ENCODE results near the gene TMC8. TPM values are rescaled to one million over a fixed set of nuclear protein-coding genes. Genes with fewer than 3 reads are reported as not detected.
A peak's percentile ranks its signal among the peaks of the same experiment; 100 is the strongest.

Gene TMC8
- total and polyA plus RNA-seq, 2 experiments from 2014 or later = 1.2 to 1.3 TPM

DNA sequence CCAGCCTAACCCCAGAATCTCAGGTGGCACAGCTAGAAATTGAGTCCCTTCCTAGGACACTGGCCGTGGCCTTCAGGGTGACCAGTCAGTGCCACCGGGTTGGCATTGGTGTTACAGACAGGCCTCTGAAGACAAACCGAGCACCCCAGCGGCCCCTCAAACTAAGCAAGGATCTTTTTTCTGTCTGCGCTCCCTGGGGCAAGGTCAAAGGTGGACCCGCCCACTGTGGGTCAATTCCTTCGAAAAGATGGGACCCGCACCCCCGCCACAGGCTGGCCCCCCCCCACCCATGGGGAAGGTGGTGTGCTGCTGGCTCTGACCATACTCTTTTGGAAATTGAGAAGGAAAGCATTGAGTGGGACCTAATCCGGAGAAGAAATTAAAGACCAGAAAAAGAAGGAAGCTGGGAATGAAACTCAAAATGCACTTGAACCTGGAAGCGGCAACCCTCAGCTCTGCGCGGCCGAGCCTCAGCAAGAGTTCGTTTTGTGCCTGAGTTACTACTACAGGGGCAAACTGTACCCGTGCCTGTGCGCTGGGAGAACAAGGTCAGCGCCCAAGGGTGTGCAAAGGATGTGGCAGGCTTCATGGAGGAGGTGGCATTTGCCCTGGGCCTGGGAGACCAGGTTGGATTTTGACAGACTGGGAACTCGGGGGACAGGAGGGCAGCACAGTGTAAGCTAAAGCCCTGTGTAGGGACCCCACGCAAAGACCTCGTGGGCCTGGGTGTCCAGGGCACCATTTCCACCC, 22.4 kb upstream of the TMC8 start:
- peaks cover 12% of the 10 kb centered on the region; the same call in 1 of the 2 replicates for H3K36me3 ChIP-seq (ENCODE audit: insufficient read depth)
- H4K20me1 ChIP-seq (replicated peaks; ENCODE audit: insufficient read depth) = no peaks in the 10 kb centered on the region; the same call in 1 of the 2 replicates
- H3K4me2 ChIP-seq = no peak overlapping the region
- ATAC-seq (no peak), DNase-seq (ENCODE audit: low spot score) (no peak)
- H3F3A ChIP-seq (replicated peaks; ENCODE audit: low read depth) = 0 out of 2 replicates have a peak, but pooled peaks cover 3% of the 10 kb centered on the region
- no peak overlapping the region for H2AFZ ChIP-seq
- H3K4me1 Mint-ChIP-seq = peaks cover 5% of the 10 kb centered on the region
- H3K27me3 Mint-ChIP-seq (ENCODE audit: insufficient read depth, low read depth, poor library complexity) = peaks cover 12% of the 10 kb centered on the region
- H3K27ac ChIP-seq (ENCODE audit: low read depth) = 0 out of 2 replicates have a peak overlapping the region, but pooled peaks have one; percentile 45
- H3K4me3 ChIP-seq = no peak overlapping the region
- H3K27ac Mint-ChIP-seq = peak overlapping the region; percentile 59; the same call in 1 of the 2 replicates
- no peaks in the 10 kb centered on the region for H3K27me3 ChIP-seq (ENCODE audit: insufficient read depth)
- H3K4me1 ChIP-seq (ENCODE audit: insufficient read depth) = peaks cover 11% of the 10 kb centered on the region
- H3K36me3 Mint-ChIP-seq (ENCODE audit: low read depth) = peaks cover 32% of the 10 kb centered on the region
- H3K9me3 Mint-ChIP-seq = no peaks in the 10 kb centered on the region; the same call in 2 of the 3 replicates
- no peaks in the 10 kb centered on the region for H3K9me2 ChIP-seq (ENCODE audit: insufficient read depth)
- no peaks in the 10 kb centered on the region for H3K79me2 ChIP-seq (replicated peaks; ENCODE audit: insufficient read depth)
- TF ChIP-seq ZNF462 (CRISPR knock-in tag; IDR thresholded peaks at IDR 0.05) = no peak
- TF ChIP-seq EZH2phosphoT487 (IDR thresholded peaks at IDR 0.05; ENCODE audit: unreplicated experiment) = no peak
- TF ChIP-seq ZNF331 (CRISPR knock-in tag; IDR thresholded peaks at IDR 0.05; ENCODE audit: low read depth) = no peak
- TF ChIP-seq EZH2 (IDR thresholded peaks at IDR 0.05; ENCODE audit: low read depth, unreplicated experiment) = no peak
- TF ChIP-seq ETS1 (IDR thresholded peaks at IDR 0.05) = no peak
- TF ChIP-seq ZNF114 (CRISPR knock-in tag; IDR thresholded peaks at IDR 0.05) = no peak
- no peak for TF ChIP-seq REST (IDR thresholded peaks at IDR 0.05; ENCODE audit: unreplicated experiment)
- no peak for TF ChIP-seq STAT1 (IDR thresholded peaks at IDR 0.05; ENCODE audit: unreplicated experiment)
- TF ChIP-seq JUNB (IDR thresholded peaks at IDR 0.05; ENCODE audit: unreplicated experiment) = no peak
- no peak for TF ChIP-seq CTCF (conservative IDR thresholded peaks at IDR 0.05; ENCODE audit: low read depth in 2 of 2)
- TF ChIP-seq CREB1 (CRISPR knock-in tag; IDR thresholded peaks at IDR 0.05; ENCODE audit: low read depth) = no peak
- no peak for TF ChIP-seq POLR2AphosphoS5 (IDR thresholded peaks at IDR 0.05; ENCODE audit: low read depth)
- TF ChIP-seq NANOG (IDR thresholded peaks at IDR 0.05; ENCODE audit: borderline replicate concordance) = no peak
- H3K4me3 Mint-ChIP-seq = no peak overlapping the region

Measured in GM23338 (cell line).